Adipocyte (in vitro differentiated cells): ENCODE measurements around the gene CPTP.
A peak's percentile ranks its signal among the peaks of the same experiment; 100 is the strongest.

Experiments used
- DNase-seq: peaks from one replicate; pipeline ENCODE4 v3.0.0-alpha.2; 2015; ENCODE audit warnings: low read depth
- H3K27me3 ChIP-seq: replicated peaks from 2 replicates; pipeline ENCODE4 v1.7.0; 2013; ENCODE audit warnings: mild to moderate bottlenecking, low read length, moderate library complexity; ENCODE audit not compliant: control insufficient read depth, insufficient read depth
- H3K36me3 ChIP-seq: 2 replicates; pipeline ENCODE4 v1.7.0; 2013; ENCODE audit warnings: low read length, mild to moderate bottlenecking, moderate library complexity; ENCODE audit not compliant: control insufficient read depth, insufficient read depth, severe bottlenecking
- H3K4me1 ChIP-seq: 2 replicates; pipeline ENCODE4 v1.7.0; 2013; ENCODE audit warnings: mild to moderate bottlenecking, low read length, moderate library complexity; ENCODE audit not compliant: control insufficient read depth, insufficient read depth
- H3K4me3 ChIP-seq: 2 replicates; pipeline ENCODE4 v1.7.0; 2013; ENCODE audit warnings: mild to moderate bottlenecking, low read length, moderate library complexity
- H3K9ac ChIP-seq: 2 replicates; pipeline ENCODE4 v1.7.0; 2013; ENCODE audit warnings: mild to moderate bottlenecking, low read length, moderate library complexity
- H3K9me3 ChIP-seq: 2 replicates; pipeline ENCODE4 v1.7.0; 2013; ENCODE audit warnings: mild to moderate bottlenecking, low read length, moderate library complexity; ENCODE audit not compliant: control insufficient read depth

Gene CPTP

DNA sequence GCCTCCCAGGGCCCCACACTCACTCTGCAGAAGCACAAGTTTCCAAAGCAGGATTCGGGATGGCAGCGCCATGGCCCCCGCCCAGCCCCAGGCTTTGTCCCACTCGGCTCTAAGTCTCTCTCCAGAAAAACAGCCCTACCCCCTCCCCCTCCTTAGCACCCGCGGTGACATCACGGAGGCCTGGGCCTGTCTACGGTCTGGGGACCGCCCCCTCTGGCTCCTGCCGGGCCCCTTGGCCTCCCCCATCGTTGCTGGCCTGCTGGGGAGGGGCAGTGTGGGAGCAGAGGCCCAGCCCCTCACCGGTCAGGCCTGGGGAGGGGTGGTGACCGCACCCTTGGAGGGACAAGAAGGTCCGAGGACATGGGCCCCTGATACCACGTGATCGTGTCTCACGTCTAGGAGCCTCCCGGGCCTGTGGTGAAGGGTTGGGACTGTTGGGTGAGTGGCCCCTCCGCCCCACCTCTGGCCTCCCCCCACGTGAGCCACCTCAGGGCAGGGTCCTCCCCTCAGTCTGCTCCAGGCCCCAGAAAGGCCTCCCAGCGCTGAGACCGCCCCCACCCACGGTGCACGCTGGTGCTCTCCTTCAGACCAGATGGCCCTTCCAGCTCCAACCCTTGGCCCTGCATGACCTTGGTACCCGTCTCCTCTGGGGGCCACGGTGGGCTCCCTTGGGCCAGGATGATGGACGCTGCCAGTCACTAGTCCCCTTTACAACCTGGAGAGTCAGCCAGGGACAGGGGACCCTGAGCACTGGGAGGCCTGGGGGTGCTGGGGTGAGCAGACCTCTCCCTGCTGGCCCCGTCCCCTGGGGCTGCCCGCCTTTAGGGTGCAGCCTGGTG lies 34.0 kb downstream of the CPTP start, which contains the start of gene MXRA8:
Gene MXRA8, minus strand, starts transcription at position 123 of the 839 bp plus-strand sequence. Its CDS starts 51 bp downstream, at position 72.
- H3K4me1 ChIP-seq: peaks cover 37% of the 10 kb centered on the region

DNA sequence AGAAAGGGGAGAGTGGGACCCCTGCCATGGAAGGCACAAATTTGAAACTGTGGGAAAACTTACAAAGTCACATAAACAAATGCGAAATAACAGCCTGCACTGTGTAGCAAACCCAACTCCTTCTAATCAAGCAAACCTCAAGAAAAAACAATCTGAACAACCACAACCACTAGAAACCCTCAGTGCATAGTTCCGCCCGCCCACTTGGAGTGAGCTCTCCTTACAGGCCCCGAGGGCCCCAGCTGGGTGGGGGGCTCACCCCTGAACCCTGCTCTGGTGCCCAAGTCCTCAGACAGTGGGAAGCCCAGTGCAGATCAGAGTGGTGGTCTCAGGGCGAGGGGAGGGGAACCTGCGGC lies 34.7 kb downstream of the CPTP start:
- peak; percentile 85 for DNase-seq
- H3K4me1 ChIP-seq: peaks cover 35% of the 10 kb centered on the region
- H3K4me3 ChIP-seq: peak overlapping the region; percentile 89

More for the DNA sequence above, 34.0 kb downstream of the CPTP start, which contains the start of gene MXRA8:
- Histone ChIP-seq H3K9ac (peak within 1 kb of the TSS; percentile 100), H3K27me3 (no peaks in the 10 kb centered on the region), H3K9me3 (no peaks in the 10 kb centered on the region), H3K4me3 (peak within 1 kb of the TSS; percentile 89), H3K36me3 (peaks cover 12% of the 10 kb centered on the region)
- DNase-seq: peak; percentile 95

GRCh38 chr1:1359664-1360468 lies 35.3 kb downstream of the CPTP start:
- H3K27me3 ChIP-seq: no peaks in the 10 kb centered on the region
- DNase-seq: peak; percentile 92
- peak overlapping the region; percentile 89 for H3K4me3 ChIP-seq
- no peaks in the 10 kb centered on the region for H3K9me3 ChIP-seq
- H3K9ac ChIP-seq: peak overlapping the region; percentile 100
- no peaks in the 10 kb centered on the region for H3K36me3 ChIP-seq
- peaks cover 35% of the 10 kb centered on the region for H3K4me1 ChIP-seq

More for the DNA sequence above, 34.7 kb downstream of the CPTP start:
- Histone ChIP-seq H3K36me3 (peaks cover 6% of the 10 kb centered on the region), H3K9me3 (no peaks in the 10 kb centered on the region), H3K27me3 (no peaks in the 10 kb centered on the region), H3K9ac (peak overlapping the region; percentile 100)

- Histone ChIP-seq H3K9ac (peak overlapping the region; percentile 100), H3K4me3 (peak overlapping the region; percentile 68), H3K4me1 (peaks cover 35% of the 10 kb centered on the region), H3K9me3 (no peaks in the 10 kb centered on the region), H3K27me3 (no peaks in the 10 kb centered on the region), H3K36me3 (no peaks in the 10 kb centered on the region)
- DNase-seq: peak; percentile 92
Measured at GRCh38 chr1:1360506-1361169, 36.0 kb downstream of the CPTP start.

DNA sequence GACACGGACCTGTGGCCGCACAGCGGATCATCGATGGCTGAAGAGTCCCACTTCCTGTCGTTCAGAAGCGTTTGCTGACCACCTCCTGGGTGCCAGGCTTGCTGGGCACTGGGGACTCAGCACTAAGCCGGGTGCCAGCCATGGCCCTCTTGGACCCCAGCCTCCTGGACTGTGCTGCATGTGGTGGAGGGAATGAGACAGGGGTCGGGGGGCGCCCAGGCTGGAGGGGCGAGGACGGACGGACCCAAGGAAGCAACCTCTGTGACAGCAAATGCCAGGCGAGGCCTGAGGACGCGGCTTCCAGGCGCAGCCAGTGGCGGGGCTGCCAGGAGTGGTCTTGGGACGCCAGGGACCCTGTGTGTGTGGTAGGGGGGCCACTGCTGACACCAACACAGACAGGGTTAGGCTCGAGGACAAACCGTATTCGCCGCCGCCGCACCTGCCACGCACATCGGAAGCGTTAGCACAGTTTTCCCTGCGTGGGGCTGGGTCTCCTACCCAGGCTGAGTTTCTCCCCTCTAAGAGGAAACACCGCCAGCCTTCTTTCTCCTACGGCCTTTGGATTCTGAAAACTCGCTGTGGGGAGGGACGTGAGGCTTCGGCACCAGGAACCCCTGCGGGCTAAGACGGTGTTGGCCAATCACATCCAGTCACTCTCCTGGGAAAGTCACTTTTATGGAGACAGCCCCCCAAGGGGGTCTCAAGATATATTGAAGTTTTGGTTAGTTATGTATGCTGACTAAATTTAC lies 36.8 kb downstream of the CPTP start:
- Histone ChIP-seq H3K4me1 (peaks cover 35% of the 10 kb centered on the region), H3K36me3 (no peaks in the 10 kb centered on the region), H3K4me3 (peak overlapping the region; percentile 68), H3K9ac (peak overlapping the region; percentile 89), H3K27me3 (no peaks in the 10 kb centered on the region), H3K9me3 (no peaks in the 10 kb centered on the region)
- DNase-seq: peak; percentile 41

DNA sequence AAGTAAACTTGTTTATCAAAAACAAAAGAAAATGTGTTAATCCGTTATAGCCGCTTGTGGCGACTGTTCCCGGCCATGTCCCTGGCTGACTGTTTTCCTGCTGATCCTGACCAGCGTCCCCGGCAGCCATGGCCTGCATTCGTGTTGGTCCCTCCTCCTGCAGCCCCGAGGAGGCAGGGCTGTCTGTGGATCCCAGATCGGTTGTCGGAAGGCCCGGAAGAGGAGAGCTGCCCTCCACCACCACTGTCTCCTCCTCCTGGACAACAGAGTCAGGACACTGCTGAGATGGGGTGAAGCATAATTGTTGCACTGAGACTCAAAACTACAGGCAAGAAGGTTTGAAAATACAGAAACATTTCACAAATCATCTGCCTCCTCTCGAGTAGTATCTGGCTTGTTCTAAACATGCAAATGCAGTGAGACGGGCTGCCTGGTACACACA lies 37.4 kb downstream of the CPTP start:
- H3K4me3 ChIP-seq: peak overlapping the region; percentile 68
- DNase-seq: peak; percentile 92
- peaks cover 35% of the 10 kb centered on the region for H3K4me1 ChIP-seq
- H3K9ac ChIP-seq: peak overlapping the region; percentile 89
- H3K9me3 ChIP-seq: no peaks in the 10 kb centered on the region
- H3K27me3 ChIP-seq: no peaks in the 10 kb centered on the region
- no peaks in the 10 kb centered on the region for H3K36me3 ChIP-seq

DNA sequence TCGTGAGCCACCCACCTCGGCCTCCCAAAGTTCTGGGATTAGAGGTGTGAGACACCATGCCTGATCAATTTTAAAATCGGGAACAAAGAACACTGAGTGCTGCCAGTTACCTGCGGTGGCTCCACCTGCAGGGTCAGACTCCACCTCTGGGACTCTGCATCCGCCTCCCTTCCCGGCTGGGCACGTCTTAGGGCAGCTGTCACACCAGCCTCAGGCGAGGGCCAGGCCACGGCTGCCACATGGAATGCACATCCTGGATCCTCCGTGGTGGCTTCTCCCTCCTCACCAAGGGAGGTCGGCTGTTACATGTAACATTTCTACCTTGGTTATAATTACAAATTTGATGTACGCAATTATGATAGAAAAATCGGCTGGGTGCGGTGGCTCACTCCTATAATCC lies 39.7 kb downstream of the CPTP start:
- Histone ChIP-seq H3K27me3 (no peaks in the 10 kb centered on the region), H3K9ac (no peak overlapping the region), H3K36me3 (no peaks in the 10 kb centered on the region), H3K9me3 (no peaks in the 10 kb centered on the region), H3K4me3 (no peak overlapping the region), H3K4me1 (peaks cover 28% of the 10 kb centered on the region)
- DNase-seq: no peak

DNA sequence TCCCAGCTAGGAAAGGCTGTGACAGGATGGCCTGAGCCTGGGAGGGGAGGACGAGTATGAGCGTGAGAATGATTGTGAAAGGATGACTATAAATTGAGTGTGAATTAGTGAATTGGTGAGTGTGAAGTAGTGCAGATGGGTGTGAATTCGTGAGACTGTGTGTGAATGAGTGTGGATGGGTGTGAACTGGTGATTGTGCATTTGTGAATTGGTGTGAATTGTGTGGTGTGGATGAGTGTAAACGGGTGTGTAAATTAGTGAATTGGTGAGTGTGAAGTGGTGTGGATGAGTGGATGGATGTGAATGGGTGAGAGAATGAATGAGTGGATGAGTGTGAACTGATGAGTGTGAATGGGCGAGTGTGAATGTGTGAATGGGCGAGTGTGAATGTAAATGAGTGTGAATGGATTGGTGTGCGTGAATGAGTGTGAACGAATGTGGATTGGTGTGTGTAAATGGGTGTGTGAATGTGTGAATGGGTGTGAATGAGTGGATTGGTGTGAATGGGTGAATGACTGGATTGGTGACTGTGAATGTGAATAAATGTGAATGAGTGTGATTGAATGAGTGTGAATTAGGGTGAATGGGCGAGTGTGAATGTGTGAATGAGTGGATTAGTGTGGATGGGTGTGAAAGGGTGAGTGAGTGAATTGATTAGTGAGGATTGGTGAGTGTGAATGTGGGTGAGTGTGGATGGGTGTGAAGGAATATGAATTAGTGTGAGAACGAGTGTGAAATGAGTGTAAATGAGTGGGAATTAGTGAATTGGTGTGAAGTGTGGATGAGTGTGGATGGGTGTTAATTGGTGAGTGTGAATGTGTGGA lies 41.5 kb downstream of the CPTP start:
- Histone ChIP-seq H3K27me3 (no peaks in the 10 kb centered on the region), H3K4me1 (peaks cover 19% of the 10 kb centered on the region), H3K9ac (no peak overlapping the region), H3K9me3 (no peaks in the 10 kb centered on the region), H3K4me3 (no peak overlapping the region), H3K36me3 (no peaks in the 10 kb centered on the region)
- DNase-seq: no peak

DNA sequence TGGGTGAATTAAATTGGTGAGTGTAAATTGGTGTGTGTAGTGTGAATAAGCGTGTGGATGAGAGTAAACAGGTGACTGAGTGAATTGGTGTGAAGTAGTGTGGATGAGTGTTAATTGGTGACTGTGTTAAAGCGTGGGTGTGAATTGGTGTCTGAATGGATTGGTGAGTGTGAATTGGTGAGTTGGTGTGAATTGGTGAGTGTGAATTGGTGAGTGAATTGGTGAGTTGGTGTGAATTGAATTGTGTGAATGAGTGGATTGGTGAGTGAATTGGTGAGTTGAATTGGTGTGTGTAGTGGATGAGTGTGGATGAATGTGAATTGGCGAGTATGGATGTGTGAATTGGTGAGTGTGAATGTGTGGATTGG lies 42.1 kb downstream of the CPTP start:
- no peak for DNase-seq
- no peaks in the 10 kb centered on the region for H3K36me3 ChIP-seq
- no peak overlapping the region for H3K9ac ChIP-seq
- peaks cover 19% of the 10 kb centered on the region for H3K4me1 ChIP-seq
- H3K4me3 ChIP-seq: no peak overlapping the region
- no peaks in the 10 kb centered on the region for H3K9me3 ChIP-seq
- H3K27me3 ChIP-seq: no peaks in the 10 kb centered on the region

GRCh38 chr1:1367315-1367714 lies 42.7 kb downstream of the CPTP start:
- Histone ChIP-seq H3K9ac (no peak overlapping the region), H3K36me3 (no peaks in the 10 kb centered on the region), H3K4me1 (peaks cover 19% of the 10 kb centered on the region), H3K27me3 (no peaks in the 10 kb centered on the region), H3K9me3 (no peaks in the 10 kb centered on the region), H3K4me3 (no peak overlapping the region)
- DNase-seq: no peak
